ENCODE measurements around the gene MGST3.

Gene MGST3

GRCh38 chr1:165671526-165671925 lies 40.5 kb downstream of the MGST3 start:
- DNase-seq (no peak), ATAC-seq (ENCODE audit: insufficient read depth, low read depth) (no peak)
- no peaks in the 10 kb centered on the region for H4K20me1 ChIP-seq (ENCODE audit: insufficient read depth, low read length)
- H3K4me1 ChIP-seq (ENCODE audit: insufficient read depth, low read length) = no peaks in the 10 kb centered on the region
- H3K9me3 ChIP-seq (ENCODE audit: insufficient read depth, low read length, severe bottlenecking) = no peaks in the 10 kb centered on the region
- H3K36me3 ChIP-seq (ENCODE audit: insufficient read depth, low read length) = peaks cover 85% of the 10 kb centered on the region
- H3K27me3 ChIP-seq (ENCODE audit: insufficient read depth, low read length, poor library complexity) = no peaks in the 10 kb centered on the region
- H3K27ac ChIP-seq (ENCODE audit: low read length) = no peak overlapping the region
- no peak overlapping the region for H3K9ac ChIP-seq (ENCODE audit: low read depth, low read length)
- no peak overlapping the region for H3K4me2 ChIP-seq (ENCODE audit: insufficient read depth, low read length)
- no peaks in the 10 kb centered on the region for H3K79me2 ChIP-seq (ENCODE audit: insufficient read depth, low read length)
- H2AFZ ChIP-seq (ENCODE audit: low read depth, low read length) = no peak overlapping the region
- H3K4me3 ChIP-seq (ENCODE audit: low read depth in 1 of 2, low read length in 2 of 2) = no peak overlapping the region
- no peak for TF ChIP-seq CTCF (IDR thresholded peaks at IDR 0.05; ENCODE audit: borderline replicate concordance, extremely low read depth, low read length, poor library complexity, severe bottlenecking)
- no peak for TF ChIP-seq EZH2 (IDR thresholded peaks at IDR 0.05; ENCODE audit: borderline replicate concordance, low read depth, low read length, severe bottlenecking)

GRCh38 chr1:165674599-165674998 lies 43.6 kb downstream of the MGST3 start:
- TF ChIP-seq CTCF (IDR thresholded peaks at IDR 0.05; ENCODE audit: borderline replicate concordance, extremely low read depth, low read length, poor library complexity, severe bottlenecking) = no peak
- H3K36me3 ChIP-seq (ENCODE audit: insufficient read depth, low read length) = peaks cover 76% of the 10 kb centered on the region
- H4K20me1 ChIP-seq (ENCODE audit: insufficient read depth, low read length) = no peaks in the 10 kb centered on the region
- no peak overlapping the region for H3K27ac ChIP-seq (ENCODE audit: low read length)
- no peak for ATAC-seq (ENCODE audit: insufficient read depth, low read depth)
- H3K9me3 ChIP-seq (ENCODE audit: insufficient read depth, low read length, severe bottlenecking) = no peaks in the 10 kb centered on the region
- no peaks in the 10 kb centered on the region for H3K4me1 ChIP-seq (ENCODE audit: insufficient read depth, low read length)
- H3K79me2 ChIP-seq (ENCODE audit: insufficient read depth, low read length) = no peaks in the 10 kb centered on the region
- no peak overlapping the region for H3K4me2 ChIP-seq (ENCODE audit: insufficient read depth, low read length)
- H2AFZ ChIP-seq (ENCODE audit: low read depth, low read length) = no peak overlapping the region
- DNase-seq = no peak
- H3K4me3 ChIP-seq (ENCODE audit: low read depth in 1 of 2, low read length in 2 of 2) = no peak overlapping the region
- no peak overlapping the region for H3K9ac ChIP-seq (ENCODE audit: low read depth, low read length)
- no peaks in the 10 kb centered on the region for H3K27me3 ChIP-seq (ENCODE audit: insufficient read depth, low read length, poor library complexity)

GRCh38 chr1:165675794-165676193 lies 44.8 kb downstream of the MGST3 start:
- no peak overlapping the region for H3K27ac ChIP-seq (ENCODE audit: low read length)
- ATAC-seq (ENCODE audit: insufficient read depth, low read depth) = no peak
- H3K27me3 ChIP-seq (ENCODE audit: insufficient read depth, low read length, poor library complexity) = no peaks in the 10 kb centered on the region
- H3K9me3 ChIP-seq (ENCODE audit: insufficient read depth, low read length, severe bottlenecking) = no peaks in the 10 kb centered on the region
- H3K9ac ChIP-seq (ENCODE audit: low read depth, low read length) = no peak overlapping the region
- H3K4me1 ChIP-seq (ENCODE audit: insufficient read depth, low read length) = no peaks in the 10 kb centered on the region
- no peak for DNase-seq
- TF ChIP-seq EZH2 (IDR thresholded peaks at IDR 0.05; ENCODE audit: borderline replicate concordance, low read depth, low read length, severe bottlenecking) (no peak), CTCF (IDR thresholded peaks at IDR 0.05; ENCODE audit: borderline replicate concordance, extremely low read depth, low read length, poor library complexity, severe bottlenecking) (no peak)
- H3K4me3 ChIP-seq (ENCODE audit: low read depth in 1 of 2, low read length in 2 of 2) = no peak overlapping the region
- H2AFZ ChIP-seq (ENCODE audit: low read depth, low read length) = no peak overlapping the region
- peaks cover 79% of the 10 kb centered on the region for H3K36me3 ChIP-seq (ENCODE audit: insufficient read depth, low read length)
- no peaks in the 10 kb centered on the region for H4K20me1 ChIP-seq (ENCODE audit: insufficient read depth, low read length)
- no peaks in the 10 kb centered on the region for H3K79me2 ChIP-seq (ENCODE audit: insufficient read depth, low read length)
- no peak overlapping the region for H3K4me2 ChIP-seq (ENCODE audit: insufficient read depth, low read length)

GRCh38 chr1:165678509-165678908 lies 47.5 kb downstream of the MGST3 start:
- Histone ChIP-seq H3K4me1 (ENCODE audit: insufficient read depth, low read length) (no peaks in the 10 kb centered on the region), H3K36me3 (ENCODE audit: insufficient read depth, low read length) (peaks cover 79% of the 10 kb centered on the region), H3K4me2 (ENCODE audit: insufficient read depth, low read length) (no peak overlapping the region)

More at GRCh38 chr1:165678509-165678908, 47.5 kb downstream of the MGST3 start:
- H3K79me2 ChIP-seq (ENCODE audit: insufficient read depth, low read length) = peaks cover 12% of the 10 kb centered on the region; the same call in 1 of the 2 replicates
- no peak overlapping the region for H3K9ac ChIP-seq (ENCODE audit: low read depth, low read length)
- H4K20me1 ChIP-seq (ENCODE audit: insufficient read depth, low read length) = no peaks in the 10 kb centered on the region
- ATAC-seq (ENCODE audit: insufficient read depth, low read depth) (peak; percentile 62), DNase-seq (no peak)
- no peak overlapping the region for H3K4me3 ChIP-seq (ENCODE audit: low read depth in 1 of 2, low read length in 2 of 2)
- H2AFZ ChIP-seq (ENCODE audit: low read depth, low read length) = no peak overlapping the region
- H3K27me3 ChIP-seq (ENCODE audit: insufficient read depth, low read length, poor library complexity) = no peaks in the 10 kb centered on the region
- H3K9me3 ChIP-seq (ENCODE audit: insufficient read depth, low read length, severe bottlenecking) = no peaks in the 10 kb centered on the region
- TF ChIP-seq CTCF (IDR thresholded peaks at IDR 0.05; ENCODE audit: borderline replicate concordance, extremely low read depth, low read length, poor library complexity, severe bottlenecking) = no peak
- no peak for TF ChIP-seq EZH2 (IDR thresholded peaks at IDR 0.05; ENCODE audit: borderline replicate concordance, low read depth, low read length, severe bottlenecking)
- no peak overlapping the region for H3K27ac ChIP-seq (ENCODE audit: low read length)

Measured in DND-41 (cell line).